Left cardiac atrium (tissue), 4 donors: ENCODE measurements around the gene JSRP1. TPM values are rescaled to one million over a fixed set of nuclear protein-coding genes. Genes with fewer than 3 reads are reported as not detected.
A peak's percentile ranks its signal among the peaks of the same experiment; 100 is the strongest.
"Not testable (repeated sequence)": the region's sequence is repeated elsewhere in the genome, so short reads cannot be mapped to it uniquely, and the experiment has no call there.

Experiments
- ATAC-seq, 2 donors: fragments of 200-7000 bp; cut with Tn5 transposase; one replicate each; pipeline ENCODE4 v1.9.1; 2020; ENCODE audit warnings: mild to moderate bottlenecking in 2 of 2, moderate library complexity in 2 of 2
- DNase-seq: peaks from one replicate; pipeline ENCODE4 v3.0.0-alpha.2; 2020
- intact Hi-C, 2 donors: fragments of 100-400 bp; cut with DNase I; formaldehyde crosslinking; loops; one replicate each; pipeline versions ENCODE4 v1.14.1 to v1.15.1; 2022 to 2023
- total RNA-seq, 2 donors: library from RNA; stranded (reverse); fragmentation: NEBNext Ultra II Directional; extraction: Animal tissue kit (Norgen Biotek cat#: 25700); gene quantifications; one replicate each; pipeline ENCODE4 v1.2.1, GENCODE V29; 2021
- donor health status: DM: no; HTN: yes; CAD: no.
- donor health status: DM: no; HTN: yes; CAD: no; lungs with severe emphysema.
- donor health status: DM: yes; HTN: yes; CAD: no.
- donor health status: Dilated cardiomyopathy.

JSRP1 gene
- total RNA-seq, 2 donors from 2014 or later = 0.27 TPM; not detected in 1

DNA sequence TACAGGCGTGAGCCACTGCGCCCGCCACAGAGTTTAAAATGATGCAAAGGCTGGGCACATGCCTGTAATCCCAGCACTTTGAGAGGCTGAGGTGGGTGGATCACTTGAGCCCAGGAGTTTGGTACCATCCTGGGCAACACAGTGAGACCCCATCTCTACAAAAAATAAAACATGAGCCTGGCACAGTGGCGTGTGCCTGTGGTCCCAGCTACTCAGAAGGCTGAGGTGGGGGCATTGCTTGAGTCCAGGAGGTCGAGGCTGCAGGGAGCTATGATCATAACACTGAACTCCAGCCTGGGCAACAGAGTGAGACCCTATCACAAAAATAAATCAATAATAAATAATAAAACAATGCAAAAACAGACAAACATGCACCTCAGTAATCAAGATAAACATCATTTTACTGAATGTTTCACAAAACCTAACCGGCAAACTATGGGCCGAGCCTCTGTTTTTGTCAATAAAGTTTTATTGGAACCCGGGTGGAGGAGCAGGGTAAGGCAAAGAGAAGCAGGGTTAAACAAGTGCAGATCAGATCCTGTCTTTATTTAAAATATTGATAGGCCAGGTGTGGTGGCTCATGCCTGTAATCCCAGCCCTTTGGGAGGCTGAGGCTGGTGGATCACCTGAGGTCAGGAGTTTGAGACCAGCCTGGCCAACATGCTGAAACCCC lies 27.8 kb upstream of the JSRP1 start:
- DNase-seq = no peak
- intact Hi-C loops = no loop called here
- no peak for ATAC-seq

- ATAC-seq (no peak), DNase-seq (no peak)
- intact Hi-C loops = no loop called here
These were observed 26.6 kb upstream of the JSRP1 start for GRCh38 chr19:2282862-2283237.

DNA sequence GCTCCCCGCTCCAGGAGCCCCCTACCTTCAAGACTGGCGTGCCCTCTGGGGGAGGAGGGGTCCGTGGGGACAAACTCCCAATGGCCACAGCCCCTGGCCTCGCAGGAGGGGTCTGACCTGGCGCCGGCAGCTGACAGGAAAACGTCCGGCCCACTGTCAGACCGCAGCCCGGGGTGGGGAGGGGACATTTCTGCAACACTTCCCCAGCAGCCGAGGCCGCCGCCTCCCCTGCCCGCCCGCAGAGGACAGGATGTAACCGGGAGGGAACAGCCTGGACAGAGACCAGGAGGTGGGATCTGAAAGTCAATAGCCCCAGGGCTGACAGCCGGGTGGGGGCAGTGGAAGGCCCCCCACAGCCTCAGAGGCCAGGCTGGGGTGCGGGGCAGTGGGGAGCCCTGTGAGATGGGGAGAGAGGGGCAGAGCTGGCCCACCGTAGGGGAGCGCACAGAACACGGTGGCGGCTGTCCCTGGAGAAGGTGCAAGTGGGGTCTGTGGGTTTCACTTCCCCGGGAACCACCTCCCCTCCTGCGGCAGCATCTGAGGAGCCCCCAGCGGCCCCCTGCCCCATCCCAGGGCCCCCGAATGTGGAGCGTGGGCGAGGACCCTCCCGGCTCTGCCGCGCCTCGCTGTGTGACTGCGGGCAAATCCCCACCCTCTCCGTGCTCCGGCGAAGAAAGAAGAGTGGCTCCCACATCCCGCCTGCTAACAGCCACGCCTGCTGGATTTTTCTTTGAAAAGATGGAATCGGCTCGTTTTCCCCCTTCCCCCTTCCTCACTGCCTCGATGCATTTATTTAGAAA lies 26.0 kb upstream of the JSRP1 start, which contains the start of gene PEAK3:
Gene PEAK3, minus strand, starts transcription at position 114 of the 800 bp plus-strand sequence. CDS start 1,244 bp downstream, outside the sequence.
- ATAC-seq (peak; percentile 88 to 90), DNase-seq (peak; percentile 86)
- intact Hi-C loops = no loop called here

DNA sequence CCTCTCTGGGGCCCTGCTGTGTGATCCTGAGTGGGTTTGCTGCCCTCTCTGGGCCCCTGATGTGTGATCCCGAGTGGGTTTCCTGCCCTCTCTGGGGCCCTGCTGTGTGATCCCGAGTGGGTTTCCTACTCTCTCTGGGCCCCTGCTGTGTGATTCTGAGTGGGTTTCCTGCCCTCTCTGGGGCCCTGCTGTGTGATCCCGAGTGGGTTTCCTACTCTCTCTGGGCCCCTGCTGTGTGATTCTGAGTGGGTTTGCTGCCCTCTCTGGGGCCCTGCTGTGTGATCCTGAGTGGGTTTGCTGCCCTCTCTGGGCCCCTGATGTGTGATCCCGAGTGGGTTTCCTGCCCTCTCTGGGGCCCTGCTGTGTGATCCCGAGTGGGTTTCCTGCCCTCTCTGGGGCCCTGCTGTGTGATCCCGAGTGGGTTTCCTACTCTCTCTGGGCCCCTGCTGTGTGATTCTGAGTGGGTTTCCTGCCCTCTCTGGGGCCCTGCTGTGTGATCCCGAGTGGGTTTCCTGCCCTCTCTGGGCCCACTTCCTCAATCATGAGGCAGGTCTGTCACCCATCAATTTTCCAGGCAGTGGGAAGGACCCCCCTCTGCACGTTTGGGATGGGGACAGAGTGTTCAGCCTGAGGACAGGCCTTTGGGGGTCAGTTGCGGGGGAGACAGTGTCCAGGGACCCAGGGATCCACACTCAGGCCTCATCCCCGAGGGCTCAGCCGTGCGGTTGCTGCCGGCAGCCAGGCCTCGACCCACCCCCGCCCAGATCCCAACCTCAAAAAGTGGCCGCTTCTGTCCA lies 25.2 kb upstream of the JSRP1 start:
- DNase-seq, intact Hi-C loops: not testable (repeated sequence)
- peak; percentile 3 to 10 for ATAC-seq

- ATAC-seq = no peak
- intact Hi-C loops = no loop called here
- DNase-seq = no peak
These were observed 24.5 kb upstream of the JSRP1 start for GRCh38 chr19:2280633-2281264.

GRCh38 chr19:2278459-2279158 lies 22.4 kb upstream of the JSRP1 start:
- intact Hi-C loops = loop anchor here in 1 of 2 donors (5.0 kb wide), 1 partner anchor 109 kb away; no protein-coding TSS in a partner anchor
- no peak for DNase-seq
- ATAC-seq = no peak

GRCh38 chr19:2277138-2277537 lies 20.9 kb upstream of the JSRP1 start:
- ATAC-seq = no peak
- DNase-seq = no peak
- intact Hi-C loops = loop anchor here in 1 of 2 donors (5.0 kb wide), 1 partner anchor 110 kb away; no protein-coding TSS in a partner anchor

GRCh38 chr19:2276429-2276986 lies 20.3 kb upstream of the JSRP1 start:
- intact Hi-C loops = loop anchor here in 1 of 2 donors (5.0 kb wide), 1 partner anchor 111 kb away; no protein-coding TSS in a partner anchor
- ATAC-seq (no peak), DNase-seq (no peak)

DNA sequence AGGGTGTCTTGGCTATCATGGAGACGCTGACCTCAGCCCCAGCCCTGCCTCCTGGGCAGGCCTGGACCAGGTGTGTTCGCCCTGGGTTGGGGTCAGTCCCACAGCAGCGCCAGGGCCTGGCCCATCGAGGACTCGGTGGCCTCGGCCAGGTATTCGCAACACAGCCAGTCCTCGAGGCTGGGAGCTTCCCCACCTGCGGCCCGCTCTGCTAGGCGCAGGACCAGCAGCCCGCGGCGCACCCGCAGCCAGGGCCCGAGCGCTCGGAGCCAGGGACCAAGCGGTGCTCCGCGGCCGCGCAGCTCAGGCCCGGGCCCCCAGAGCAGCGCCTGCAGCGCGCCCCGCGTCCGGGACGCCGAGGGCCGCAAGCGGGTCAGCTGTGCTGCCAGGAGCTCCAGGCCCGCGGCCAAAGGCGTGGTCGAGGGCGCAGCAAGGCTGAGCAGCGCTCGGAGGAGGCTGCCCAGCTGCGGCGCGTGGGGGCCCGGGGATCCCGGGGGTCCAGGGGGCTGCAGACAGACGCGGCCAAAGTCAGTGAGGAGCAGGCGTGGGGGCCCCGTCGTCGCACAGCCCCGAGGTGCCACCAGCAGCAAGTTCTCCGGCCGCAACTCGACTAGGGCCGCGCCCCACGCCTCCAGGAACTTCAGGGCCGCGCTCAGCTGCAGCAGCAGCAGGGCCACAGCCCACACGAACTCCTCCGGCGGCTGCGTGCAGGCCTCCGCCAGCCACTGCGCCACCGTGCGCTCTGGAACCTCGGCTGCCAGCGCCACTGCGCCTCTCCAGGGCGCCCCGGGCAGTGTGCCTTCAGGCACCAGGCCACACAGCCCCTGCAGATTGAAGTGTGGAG lies 19.6 kb upstream of the JSRP1 start:
- ATAC-seq = peak; percentile 10 to 31
- intact Hi-C loops = loop anchor here in 1 of 2 donors (2.0 to 5.0 kb wide), 2 partner anchors 111 to 119 kb away; no protein-coding TSS in a partner anchor
- DNase-seq = peak; percentile 62

GRCh38 chr19:2274931-2275535 lies 18.8 kb upstream of the JSRP1 start:
- ATAC-seq = peak; percentile 8 to 16

DNA sequence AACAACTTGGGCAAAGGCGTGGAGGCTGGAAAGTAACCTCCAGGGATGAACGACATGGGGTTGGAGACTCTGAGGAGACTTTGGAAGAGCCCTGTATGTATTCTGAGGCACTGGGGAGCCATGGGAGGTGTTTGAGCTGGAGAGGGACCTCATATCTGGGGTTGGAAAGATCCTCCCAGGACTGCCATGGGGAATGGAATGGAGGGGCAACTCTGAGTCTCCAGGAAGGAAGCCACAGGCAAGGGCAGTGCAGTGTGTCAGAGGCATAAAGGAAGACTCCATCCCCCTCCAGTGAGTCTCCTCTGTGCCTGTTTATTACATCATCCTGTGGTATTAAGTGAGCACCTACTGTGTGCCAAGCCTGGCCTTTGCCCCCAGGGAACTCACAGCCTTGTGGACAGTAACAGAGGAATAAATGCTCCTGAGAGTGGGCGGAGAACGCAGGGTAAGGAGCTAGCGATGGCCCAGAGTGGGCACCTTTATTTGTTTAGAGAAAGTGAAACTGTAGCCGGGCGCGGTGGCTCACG lies 18.0 kb upstream of the JSRP1 start:
- no peak for DNase-seq
- intact Hi-C loops = loop anchor here in 1 of 2 donors (2.0 to 5.0 kb wide), 3 partner anchors 37 to 117 kb away; partner anchors contain the start of genes PLEKHJ1 and SF3A2
- no peak for ATAC-seq

More at GRCh38 chr19:2274931-2275535, 18.8 kb upstream of the JSRP1 start:
- intact Hi-C loops = loop anchor here in 1 of 2 donors (2.0 to 5.0 kb wide), 4 partner anchors 38 to 118 kb away; partner anchors contain the start of genes PLEKHJ1 and SF3A2
- peak; percentile 77 for DNase-seq

GRCh38 chr19:2273356-2274184 lies 17.4 kb upstream of the JSRP1 start:
- intact Hi-C loops = loop anchor here in 1 of 2 donors (2.0 to 5.0 kb wide), 3 partner anchors 36 to 117 kb away; partner anchors contain the start of genes PLEKHJ1 and SF3A2
- peak; percentile 3 to 12 for ATAC-seq
- peak; percentile 83 for DNase-seq

GRCh38 chr19:2271234-2272103 lies 15.3 kb upstream of the JSRP1 start:
- no peak for DNase-seq
- ATAC-seq = no peak

More at GRCh38 chr19:2271234-2272103, 15.3 kb upstream of the JSRP1 start:
- intact Hi-C loops = loop anchor here in 1 of 2 donors (5.0 kb wide), 2 partner anchors 34 to 46 kb away; partner anchors contain the start of genes PLEKHJ1 and SF3A2
